Esophagus squamous epithelium (tissue), 5 donors: ENCODE data around the gene DEAF1. TPM values are rescaled to one million over a fixed set of nuclear protein-coding genes. Genes with fewer than 3 reads are reported as not detected.

Source experiments
- DNase-seq: peaks from one replicate; lab custom pipeline; 2025; lab: John Stamatoyannopoulos, UW
- H3K27ac ChIP-seq, 4 donors: fragments of 200-600 bp; sonication (generic); one replicate each; pipeline ENCODE4 v1.5.1; 2016 to 2019; ENCODE audit warnings: mild to moderate bottlenecking in 1 of 4
- H3K27me3 ChIP-seq, 4 donors: fragments of 200-600 bp; sonication (generic); 1 replicate in 3 of 4; 2 replicates in 1 of 4; pipeline versions ENCODE4 v1.5.1 to v1.6.0; 2017 to 2021; ENCODE audit warnings: antibody characterized with exemption in 1 of 4
- H3K36me3 ChIP-seq, 3 donors: fragments of 200-600 bp; sonication (generic); one replicate each; pipeline ENCODE4 v1.5.1; 2016 to 2019
- H3K4me1 ChIP-seq, 3 donors: fragments of 200-600 bp; sonication (generic); one replicate each; pipeline ENCODE4 v1.5.1; 2017 to 2019
- H3K4me3 ChIP-seq, 4 donors: fragments of 200-600 bp; sonication (generic); 1 replicate in 3 of 4; 2 replicates in 1 of 4; pipeline ENCODE4 v1.5.1; 2016 to 2019; ENCODE audit warnings: mild to moderate bottlenecking in 2 of 4, moderate library complexity in 1 of 4
- H3K9me3 ChIP-seq, 3 donors: fragments of 200-600 bp; sonication (generic); one replicate each; pipeline ENCODE4 v1.5.1; 2016 to 2019
- CTCF ChIP-seq, 6 experiments: fragments of 450-650 bp in 4 of 6; fragments of 200-600 bp in 2 of 6; sonication (generic) in 2 of 6; IDR thresholded peaks; one replicate each; pipeline ENCODE4 v1.5.1; 2016 to 2019; ENCODE audit warnings: antibody characterized with exemption in 6 of 6, mild to moderate bottlenecking in 4 of 6, moderate library complexity in 4 of 6
- POLR2A ChIP-seq, 4 donors: fragments of 450-650 bp; IDR thresholded peaks; one replicate each; pipeline ENCODE4 v1.6.1; 2017; ENCODE audit warnings: antibody characterized with exemption in 4 of 4, mild to moderate bottlenecking in 4 of 4, moderate library complexity in 3 of 4
- WGBS, 2 donors: methylation state at CpG; one replicate each; pipeline ENCODE4 v1.1.5; 2018; 5-methylcytosine and 5-hydroxymethylcytosine counted together
- intact Hi-C: fragments of 100-400 bp; cut with DNase I; formaldehyde crosslinking; loops from one replicate; pipeline ENCODE4 v1.15.0; 2022
- total RNA-seq, 4 donors: library from RNA; depleted of rRNA; stranded (reverse); fragments of >200 nt; gene quantifications; one replicate each; pipeline ENCODE4 v1.1.0, GENCODE V29; 2016
- donor health status: DM: yes; HTN: yes; CAD: no.

DEAF1 gene
- total RNA-seq, 4 donors from 2014 or later, result 18.3 to 45.0 (median 25.4) TPM

GRCh38 chr11:615504-616319 is 79.3 kb downstream of the DEAF1 start, which contains the start of gene IRF7:
Gene IRF7, minus strand, starts transcription at chr11:615950. Its CDS starts 586 bp downstream, at chr11:615364.
- Histone ChIP-seq H3K36me3 (peaks cover 10 to 65% (median 23%) of the 10 kb centered on the region in 3 donors), H3K27me3 (no peaks in the 10 kb centered on the region), H3K4me3 (peak within 1 kb of the TSS; percentile 58 to 78 (median 72)), H3K4me1 (peaks cover 32 to 58% (median 45%) of the 10 kb centered on the region in 3 donors), H3K27ac (peak within 1 kb of the TSS; percentile 94 to 98 (median 97)), H3K9me3 (no peaks in the 10 kb centered on the region)
- WGBS, 2 donors, result 0 to 4% methylated on average over 5 to 44 of the region's 66 CpGs
- peak; percentile 92 for DNase-seq
- TF ChIP-seq CTCF (IDR thresholded peaks at IDR 0.05) (no peak), POLR2A (IDR thresholded peaks at IDR 0.05) (peak in 2 of 4 donors; percentile 71 to 87)
- intact Hi-C loops, result loop anchor here (5.0 kb wide), 1 partner anchor 48 kb away; no protein-coding TSS in a partner anchor

- H3K9me3 ChIP-seq, result no peaks in the 10 kb centered on the region
- no peak for DNase-seq
- no peak for TF ChIP-seq CTCF (IDR thresholded peaks at IDR 0.05)
- TF ChIP-seq POLR2A (IDR thresholded peaks at IDR 0.05), result no peak
Observed at GRCh38 chr11:614623-615503, 80.2 kb downstream of the DEAF1 start.

GRCh38 chr11:614021-614622 is 80.9 kb downstream of the DEAF1 start:
- peaks cover 22 to 70% (median 39%) of the 10 kb centered on the region in 3 donors for H3K36me3 ChIP-seq
- H3K27ac ChIP-seq, result peak overlapping the region; percentile 94 to 98 (median 97)
- H3K4me1 ChIP-seq, result peaks cover 32 to 58% (median 45%) of the 10 kb centered on the region in 3 donors
- H3K27me3 ChIP-seq, result no peaks in the 10 kb centered on the region
- WGBS, 2 donors, result 27 to 30% methylated on average over 3 to 9 of the region's 14 CpGs
- H3K4me3 ChIP-seq, result peak overlapping the region in 3 of 4 donors; percentile 69 to 78 (median 74)
- H3K9me3 ChIP-seq, result no peaks in the 10 kb centered on the region
- intact Hi-C loops, result loop anchor here (5.0 kb wide), 1 partner anchor 37 kb away; the partner anchor contains the start of gene PHRF1
- TF ChIP-seq POLR2A (IDR thresholded peaks at IDR 0.05), result no peak
- TF ChIP-seq CTCF (IDR thresholded peaks at IDR 0.05), result no peak
- DNase-seq, result no peak

More at GRCh38 chr11:614623-615503, 80.2 kb downstream of the DEAF1 start:
- H3K27ac ChIP-seq, result peak overlapping the region; percentile 94 to 98 (median 97)
- intact Hi-C loops, result loop anchor here (5.0 kb wide), 2 partner anchors 38 to 48 kb away; partner anchors contain the start of gene PHRF1
- H3K36me3 ChIP-seq, result peaks cover 16 to 70% (median 32%) of the 10 kb centered on the region in 3 donors
- WGBS, 2 donors, result 37% methylated on average over 9 of the region's 68 CpGs; no CpG with 5 or more reads in 1 of the 2 donors
- peak overlapping the region; percentile 58 to 78 (median 72) for H3K4me3 ChIP-seq
- no peaks in the 10 kb centered on the region for H3K27me3 ChIP-seq
- peaks cover 32 to 58% (median 45%) of the 10 kb centered on the region in 3 donors for H3K4me1 ChIP-seq

GRCh38 chr11:613369-613968 is 81.6 kb downstream of the DEAF1 start:
- H3K27me3 ChIP-seq, result no peaks in the 10 kb centered on the region
- peak overlapping the region; percentile 94 to 98 (median 97) for H3K27ac ChIP-seq
- peaks cover 32 to 58% (median 45%) of the 10 kb centered on the region in 3 donors for H3K4me1 ChIP-seq
- TF ChIP-seq POLR2A (IDR thresholded peaks at IDR 0.05), result peak in 1 of 4 donors; percentile 46
- TF ChIP-seq CTCF (IDR thresholded peaks at IDR 0.05), result no peak
- peak overlapping the region in 1 of 4 donors; percentile 69 for H3K4me3 ChIP-seq
- intact Hi-C loops, result loop anchor here (5.0 kb wide), 1 partner anchor 36 kb away; the partner anchor contains the start of gene PHRF1
- 42 to 46% methylated on average over 3 to 14 of the region's 36 CpGs for WGBS, 2 donors
- DNase-seq, result peak; percentile 48
- H3K9me3 ChIP-seq, result no peaks in the 10 kb centered on the region
- H3K36me3 ChIP-seq, result peaks cover 29 to 72% (median 46%) of the 10 kb centered on the region in 3 donors
